ENCODE measurements around the gene GOLGA8N.

GRCh38 chr15:32641517-32642059 is 48.3 kb downstream of the GOLGA8N start, which contains the start of gene SCG5:
- TF ChIP-seq ELK1 (IDR thresholded peaks at IDR 0.05; ENCODE audit: low read depth, low read length) (no peak), CTCF (IDR thresholded peaks at IDR 0.05) (no peak), CEBPB (IDR thresholded peaks at IDR 0.05) (no peak), MAZ (IDR thresholded peaks at IDR 0.05; ENCODE audit: borderline replicate concordance, low read depth, low read length) (no peak), MYC (IDR thresholded peaks at IDR 0.05; ENCODE audit: borderline replicate concordance, low read length) (no peak)

Data from A549 (cell line).